Renal cortex interstitium (tissue), 11 donors: Measurements from ENCODE around the gene GNPAT. TPM values are rescaled to one million over a fixed set of nuclear protein-coding genes. Genes with fewer than 3 reads are reported as not detected.

Source experiments
- DNase-seq, 11 donors: peaks; one replicate each; pipeline ENCODE4 v3.0.0-alpha.2; 2013; ENCODE audit warnings: low read depth in 9 of 11, low spot score in 4 of 11; ENCODE audit errors: extremely low read depth in 1 of 11
- polyA plus RNA-seq, 3 donors: library from polyadenylated mRNA; unstranded; fragments of 120-200 nt; gene quantifications; one replicate each; pipeline ENCODE4 v1.2.1, GENCODE V29; 2013; ENCODE audit not compliant: insufficient read length in 3 of 3

The GNPAT gene
- polyA plus RNA-seq, 3 donors: 62.2 to 72.2 (median 71.2) TPM

DNA sequence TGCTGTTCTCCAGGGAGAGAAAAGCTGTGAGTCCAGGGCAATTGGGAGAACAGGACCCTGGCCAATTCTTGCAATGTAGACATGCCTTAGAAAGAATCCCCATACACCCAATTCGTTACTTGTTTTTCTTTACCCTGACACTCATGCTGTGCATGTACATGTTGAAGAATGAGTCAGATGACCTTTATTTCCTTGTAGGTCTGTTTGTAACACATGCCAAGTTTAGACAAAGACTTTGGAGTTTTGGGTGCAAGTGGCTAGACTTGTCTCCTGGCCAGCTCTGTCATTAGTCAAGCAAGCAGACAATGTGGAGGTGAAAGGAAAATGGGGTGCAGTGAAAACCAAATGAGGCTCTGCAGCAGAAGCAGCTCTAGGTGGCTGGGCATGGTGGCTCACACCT, 38.1 kb downstream of the GNPAT start:
- DNase-seq: no peak

DNA sequence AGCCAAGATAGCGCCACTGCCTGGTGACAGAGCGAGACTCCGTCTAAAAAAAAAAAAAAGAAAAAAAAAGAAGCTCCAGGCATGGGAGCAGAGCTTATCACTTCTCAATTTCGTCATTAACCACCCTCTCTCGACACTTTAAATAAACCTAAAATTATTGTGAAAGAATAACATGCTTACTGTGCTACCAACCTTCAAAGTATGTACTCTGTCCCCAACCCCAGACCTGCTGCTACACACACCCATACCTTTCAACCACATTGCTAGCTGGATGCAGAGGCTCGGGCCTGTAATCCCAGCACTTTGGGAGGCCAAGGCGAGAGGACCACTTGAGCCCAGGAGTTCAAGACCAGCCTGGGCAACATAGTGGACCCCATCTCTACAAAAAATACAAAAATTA, 38.7 kb downstream of the GNPAT start:
- DNase-seq: no peak

DNA sequence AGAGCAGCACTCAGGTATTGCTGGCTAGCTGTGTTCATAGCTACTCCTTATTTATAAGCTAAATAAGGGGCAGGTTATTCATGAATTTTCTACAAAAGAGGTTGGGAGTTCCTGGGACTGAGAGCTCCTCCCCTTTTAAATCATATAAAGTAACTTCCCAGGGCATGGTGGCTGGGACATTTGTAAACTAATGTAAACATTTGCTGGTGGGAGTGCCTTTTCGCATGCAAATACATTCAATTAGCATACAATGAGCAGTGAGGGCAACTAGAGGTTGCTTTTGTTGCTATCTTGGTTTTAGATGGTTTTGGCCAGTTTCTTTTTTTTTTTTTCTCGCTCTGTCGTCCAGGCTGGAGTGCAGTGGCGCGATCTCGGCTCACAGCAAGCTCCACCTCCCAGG, 43.4 kb downstream of the GNPAT start:
- DNase-seq: no peak

DNA sequence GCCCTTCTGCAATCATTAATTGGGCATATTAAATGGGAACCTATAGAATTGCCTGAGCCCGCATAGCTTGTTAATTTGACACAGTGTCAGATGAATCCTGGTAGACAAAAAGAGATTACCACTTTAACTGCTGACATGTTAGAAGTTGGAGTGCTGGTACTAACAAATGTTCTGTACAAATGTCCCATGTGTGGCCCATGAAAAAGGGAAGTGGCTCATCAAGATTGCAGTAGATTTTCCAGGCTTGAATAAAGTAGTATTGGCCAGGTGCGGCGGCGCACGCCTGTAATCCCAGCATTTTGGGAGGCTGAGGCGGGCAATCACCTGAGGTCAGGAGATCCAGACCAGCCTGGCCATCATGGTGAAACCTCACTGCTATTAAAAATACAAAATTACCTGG, 45.6 kb downstream of the GNPAT start:
- DNase-seq: no peak

DNA sequence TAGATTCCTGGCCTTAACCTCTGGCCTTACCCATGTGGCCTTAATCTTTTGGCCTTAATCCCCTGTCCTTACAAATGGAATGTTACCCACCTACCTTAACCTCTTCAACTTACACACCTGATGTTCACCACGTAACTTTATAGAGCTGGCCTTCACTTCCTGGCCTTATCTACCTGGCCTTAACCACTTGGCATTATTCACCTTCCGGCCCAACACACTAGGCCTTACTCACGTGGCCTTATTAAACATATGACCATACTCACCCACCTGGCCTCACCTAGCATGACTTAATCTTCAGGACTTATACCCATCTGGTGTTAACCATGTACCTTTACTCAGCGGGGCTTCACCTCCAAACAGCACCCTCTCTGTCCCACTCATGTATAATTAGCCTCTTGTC, 54.9 kb downstream of the GNPAT start:
- DNase-seq: no peak

DNA sequence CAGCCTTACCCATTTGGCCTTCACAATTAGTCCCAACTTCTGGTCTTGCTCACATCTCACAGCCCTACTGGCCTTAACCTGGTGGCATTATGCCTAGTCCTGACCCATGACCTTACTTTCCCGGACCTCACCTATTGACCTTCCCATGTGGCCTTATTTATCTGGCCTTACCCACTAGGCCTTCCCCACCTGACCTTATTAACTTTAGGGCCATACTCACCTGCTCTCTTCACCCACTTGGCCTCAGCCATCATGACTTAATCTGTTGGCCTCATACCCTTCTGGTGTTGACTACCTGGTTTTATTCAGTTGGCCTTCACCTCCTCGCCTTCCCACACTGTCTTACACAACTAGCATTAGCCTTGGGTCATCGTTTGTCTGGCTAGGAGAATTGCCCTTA, 61.0 kb downstream of the GNPAT start:
- DNase-seq: no peak

DNA sequence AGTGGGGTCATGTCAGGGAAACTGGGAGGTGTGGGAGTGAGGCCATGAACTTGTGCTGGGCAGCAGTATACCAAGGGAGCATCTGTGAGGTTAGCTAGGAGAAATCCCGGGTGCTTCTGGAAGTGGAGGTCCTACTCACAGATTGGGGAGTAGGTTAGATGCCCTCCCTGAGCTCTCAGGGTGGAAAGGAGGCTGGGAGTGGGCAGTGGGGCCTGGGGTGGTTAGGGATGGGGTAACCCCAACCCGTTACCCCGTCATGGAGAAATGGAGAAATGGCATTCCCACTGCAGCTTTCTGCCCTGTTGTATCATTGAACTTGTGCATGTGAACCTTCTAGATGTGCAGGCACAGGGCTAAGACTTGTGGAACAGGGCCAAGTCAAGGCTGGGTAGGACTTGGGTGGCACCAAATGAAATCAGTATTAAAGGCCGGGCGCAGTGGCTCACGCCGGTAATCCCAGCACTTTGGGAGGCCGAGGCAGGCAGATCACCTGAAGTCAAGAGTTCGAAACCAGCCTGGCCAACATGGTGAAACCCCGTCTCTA, 69.5 kb downstream of the GNPAT start:
- DNase-seq: no peak

DNA sequence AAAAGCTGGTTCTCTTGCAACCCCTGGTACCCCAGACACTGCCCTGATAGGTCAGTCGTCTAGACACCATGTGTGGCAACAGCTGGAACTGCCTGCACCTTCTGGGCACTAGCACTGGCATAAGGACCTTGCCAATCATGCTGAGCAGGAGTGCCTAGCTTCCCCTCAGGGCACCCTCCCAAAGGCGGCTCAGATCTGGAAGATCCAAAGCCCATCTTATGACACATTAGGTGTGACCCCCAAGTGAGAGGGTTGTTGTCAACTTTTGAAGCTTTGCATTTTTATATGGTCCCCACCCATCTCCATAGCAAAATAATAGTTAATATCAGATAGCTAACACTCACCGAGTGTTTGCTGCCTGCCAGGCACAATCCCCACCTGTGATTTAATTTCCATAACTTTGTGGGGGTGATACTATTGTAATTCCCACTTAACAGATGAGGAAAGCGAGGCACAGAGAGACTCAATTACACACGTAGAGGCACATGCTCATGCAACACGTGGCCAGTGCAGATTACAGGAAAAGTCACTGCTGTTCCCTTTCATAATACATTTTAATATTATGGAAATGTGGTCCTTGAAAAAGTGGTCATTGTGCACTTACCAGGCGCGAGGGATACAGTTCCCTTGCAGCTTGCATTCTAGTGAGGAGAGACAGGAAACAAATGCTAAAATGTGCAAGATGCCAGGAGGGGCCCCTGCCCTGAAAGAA, 70.9 kb downstream of the GNPAT start:
- DNase-seq: no peak

DNA sequence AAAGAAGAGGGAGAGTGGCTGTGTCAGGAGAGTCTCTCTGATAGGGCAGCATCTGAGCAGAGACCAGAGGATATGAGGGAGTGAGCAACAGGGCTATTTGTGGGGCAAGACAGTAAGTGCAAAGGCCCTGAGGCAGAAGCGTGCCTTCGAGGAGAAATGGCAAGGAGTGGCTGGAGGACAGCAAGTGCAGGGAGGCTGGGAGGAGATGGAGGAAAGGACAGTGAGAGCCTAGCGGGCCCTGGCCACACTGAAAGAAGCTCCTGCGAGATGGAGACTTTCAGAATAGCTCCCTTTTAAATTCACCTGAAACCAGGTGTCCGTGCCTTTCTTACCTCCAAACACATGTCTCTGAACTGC, 71.4 kb downstream of the GNPAT start:
- DNase-seq: no peak

DNA sequence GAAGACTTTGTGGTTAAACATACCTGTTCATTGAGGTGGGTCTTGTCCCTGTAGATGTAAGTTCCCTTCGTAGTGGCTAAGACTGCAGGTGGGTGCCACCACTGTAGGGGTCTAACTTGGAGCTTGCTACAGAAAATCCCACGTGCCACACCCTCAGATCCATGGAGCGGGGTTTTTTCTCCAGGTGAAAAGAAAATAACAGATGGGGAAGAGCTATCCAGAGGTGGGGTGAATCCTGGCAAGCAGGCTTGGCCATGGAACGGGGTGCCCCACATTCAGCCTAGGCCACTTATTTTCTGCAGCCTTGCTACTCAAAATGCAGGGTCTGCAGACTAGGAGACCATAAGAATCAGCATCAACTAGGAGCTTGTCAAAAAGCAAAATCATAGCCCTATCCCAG, 72.6 kb downstream of the GNPAT start:
- DNase-seq: no peak

DNA sequence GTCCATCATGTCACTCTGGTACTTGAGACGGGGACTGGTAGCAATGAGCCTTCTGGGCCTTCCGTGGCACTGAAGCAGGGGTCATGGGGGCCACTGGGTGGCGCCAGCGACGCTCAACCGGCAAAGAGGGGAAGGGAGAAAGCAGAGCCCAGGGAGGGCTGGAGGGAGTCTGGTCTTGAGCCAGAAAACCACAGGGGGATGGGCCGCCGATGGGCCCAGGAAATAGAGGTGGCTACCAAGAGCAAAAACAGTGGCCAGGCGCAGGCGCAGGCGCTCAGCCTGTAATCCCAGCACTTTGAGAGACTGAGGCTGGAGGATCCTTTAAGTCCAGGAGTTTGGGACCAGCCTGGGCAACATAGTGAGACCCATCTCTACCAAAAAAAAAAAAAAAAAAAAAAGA, 74.9 kb downstream of the GNPAT start:
- no peak for DNase-seq

DNA sequence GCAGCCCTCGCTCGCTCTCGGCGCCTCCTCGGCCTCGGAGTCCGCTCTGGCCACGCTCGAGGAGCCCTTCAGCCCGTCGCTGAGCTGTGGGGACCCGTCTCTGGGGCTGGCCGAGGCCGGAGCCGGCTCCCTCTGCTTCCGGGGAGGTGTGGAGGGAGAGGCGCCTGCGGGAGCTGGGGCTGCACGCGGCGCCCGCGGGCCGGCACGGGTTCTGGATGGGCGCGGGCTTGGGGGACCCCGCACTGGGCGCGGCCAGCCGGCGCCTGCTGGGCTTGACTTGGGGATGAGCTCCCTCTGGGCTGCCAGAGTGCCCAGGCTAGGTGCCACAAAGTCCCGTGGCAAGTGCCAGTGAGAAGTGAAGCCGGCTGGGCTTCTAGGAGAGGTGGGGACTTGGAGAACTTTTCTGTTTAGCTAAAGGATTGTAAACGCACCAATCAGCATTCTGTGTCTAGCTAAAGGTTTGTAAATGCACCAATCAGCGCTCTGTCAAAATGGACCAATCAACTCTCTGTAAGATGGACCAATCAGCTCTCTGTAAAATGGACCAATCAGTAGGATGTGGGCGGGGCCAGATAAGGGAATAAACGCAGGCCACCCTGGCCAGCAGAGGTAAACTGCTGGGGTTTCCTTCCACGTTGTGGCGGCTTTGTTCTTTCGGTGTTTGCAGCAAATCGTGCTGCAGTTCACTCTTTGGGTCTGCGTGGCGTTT, 76.4 kb downstream of the GNPAT start:
- DNase-seq: no peak

DNA sequence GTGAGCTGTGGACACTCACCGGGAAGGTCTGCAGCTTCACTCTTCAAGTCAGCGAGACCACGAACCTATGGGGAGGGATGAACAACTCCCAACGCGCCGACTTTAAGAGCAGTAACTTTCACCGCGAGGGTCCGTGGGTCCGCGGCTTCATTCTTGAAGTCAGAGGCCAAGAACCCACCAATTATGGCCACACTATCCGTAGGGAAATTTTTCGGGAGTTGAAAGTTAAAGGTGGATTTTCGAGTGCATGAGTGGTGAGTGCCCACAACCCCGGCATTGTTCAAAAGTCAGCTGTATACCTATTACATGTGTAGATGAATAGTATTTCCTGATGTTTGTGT, 77.0 kb downstream of the GNPAT start:
- no peak for DNase-seq

DNA sequence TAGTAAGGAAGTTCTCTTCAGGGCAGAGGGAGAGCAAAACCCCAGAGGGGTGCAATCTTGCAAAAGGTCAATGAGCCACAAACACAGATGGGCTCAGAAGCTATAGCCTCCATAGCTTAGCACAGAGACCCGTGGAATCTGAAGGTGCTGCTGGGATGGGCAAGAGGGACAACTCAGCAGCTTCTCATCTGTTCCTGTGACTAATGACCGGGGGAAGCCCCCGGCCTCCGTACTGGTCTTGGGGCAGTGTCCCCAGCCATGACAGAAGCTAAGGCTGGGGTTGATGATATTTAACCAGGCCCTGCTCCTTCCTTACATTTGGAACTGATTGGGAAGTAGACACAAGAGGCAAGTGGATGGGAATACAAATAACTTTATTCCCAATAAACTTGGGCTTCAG, 77.6 kb downstream of the GNPAT start:
- DNase-seq: no peak

DNA sequence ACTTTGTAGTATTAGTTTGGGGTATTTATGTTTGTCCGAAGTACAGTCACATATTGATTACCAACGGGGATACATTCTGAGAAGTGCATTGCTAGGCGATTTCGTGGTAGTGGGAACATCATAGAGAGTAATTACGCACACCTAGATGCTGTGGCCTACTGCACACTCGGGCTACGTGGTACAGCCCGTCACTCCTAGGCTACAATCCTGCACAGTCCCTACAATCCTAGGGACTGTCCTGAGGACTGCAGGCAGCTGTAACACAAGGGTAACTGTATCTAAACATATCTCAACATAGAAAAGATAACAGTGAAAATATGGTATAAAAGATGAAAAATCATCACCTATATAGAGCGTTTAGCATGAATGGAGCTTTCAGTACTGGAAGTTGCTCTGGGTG, 78.1 kb downstream of the GNPAT start:
- DNase-seq: no peak

DNA sequence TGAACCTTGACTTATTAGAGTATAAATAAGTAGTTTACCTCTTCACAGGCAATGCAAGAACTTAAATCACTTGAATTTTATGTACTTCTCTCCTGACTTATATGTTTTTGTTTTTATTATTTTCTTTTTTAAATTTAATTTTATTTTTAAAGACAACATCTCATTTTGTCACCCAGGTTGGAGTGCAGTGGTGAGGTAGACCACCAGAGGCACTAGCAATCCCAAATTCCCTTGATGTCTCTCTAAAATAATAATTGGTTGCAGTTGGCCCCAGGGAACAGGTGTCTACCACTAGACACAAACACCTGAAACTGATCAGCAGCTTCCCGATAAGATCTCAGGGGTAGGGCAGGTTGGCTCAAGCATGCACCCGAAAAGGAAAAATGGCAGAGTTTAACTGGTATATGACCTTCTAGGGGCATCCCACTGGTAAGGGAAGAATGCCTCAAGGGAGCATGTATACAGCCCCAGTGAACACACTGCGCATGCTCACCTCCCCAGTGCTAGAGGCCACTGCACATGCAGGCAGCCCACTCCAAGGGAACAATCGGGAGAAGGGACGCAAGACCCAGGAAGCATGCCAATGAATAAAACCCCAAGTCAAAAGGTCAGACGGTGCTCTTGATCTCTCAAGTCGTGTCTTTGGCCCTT, 82.0 kb downstream of the GNPAT start:
- DNase-seq: no peak

DNA sequence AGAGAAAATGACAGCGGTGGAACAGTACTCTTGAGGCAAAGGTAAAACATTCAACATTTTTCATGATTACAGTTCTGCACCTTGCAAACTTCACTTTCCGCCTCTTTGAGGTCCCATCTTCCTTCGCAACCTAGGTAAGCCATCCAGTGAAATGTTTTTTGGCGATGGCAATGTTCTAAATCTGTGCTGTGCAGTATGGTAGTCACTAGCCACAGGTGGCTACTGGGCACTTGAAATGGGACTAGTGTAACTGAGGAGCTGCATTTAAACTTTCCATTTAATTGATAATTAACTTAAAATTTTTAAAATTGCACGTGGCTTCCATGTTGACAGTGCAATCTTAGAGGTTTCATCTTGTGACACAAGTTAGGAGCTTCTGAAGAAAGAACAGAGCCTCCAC, 83.6 kb downstream of the GNPAT start:
- DNase-seq: no peak

DNA sequence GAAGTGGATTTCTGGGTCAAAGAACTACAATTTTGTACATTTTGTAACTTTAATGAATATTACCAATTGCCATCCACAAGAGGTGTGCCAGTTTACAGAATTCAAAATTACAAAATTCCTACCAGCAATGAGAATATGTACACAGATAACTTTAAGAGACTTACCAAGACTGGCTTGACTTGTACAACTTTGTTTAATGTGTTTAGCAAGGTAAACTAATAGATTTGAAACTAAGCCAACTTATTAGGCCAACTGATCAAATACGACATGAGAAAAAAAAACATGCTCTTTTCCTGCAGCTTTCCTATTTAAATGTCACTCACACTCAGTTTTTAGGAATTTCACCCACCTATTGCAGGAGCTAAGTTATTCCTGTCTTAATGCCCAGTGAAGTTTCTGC, 85.2 kb downstream of the GNPAT start:
- no peak for DNase-seq
